Prostate gland (tissue), 2 donors: ENCODE data around the gene SNTN.

ENCODE experiments used
- CTCF ChIP-seq, 4 experiments: fragments of 200-600 bp in 2 of 4; fragments of 450-650 bp in 2 of 4; sonication (generic) in 2 of 4; IDR thresholded peaks; 1 replicate in 3 of 4; 2 replicates in 1 of 4; pipeline ENCODE4 v1.5.1; 2016 to 2019; ENCODE audit warnings: antibody characterized with exemption in 4 of 4, mild to moderate bottlenecking in 2 of 4, moderate library complexity in 2 of 4
- POLR2A ChIP-seq: fragments of 450-650 bp; IDR thresholded peaks from one replicate; pipeline ENCODE4 v1.6.1; 2016; ENCODE audit warnings: antibody characterized with exemption, mild to moderate bottlenecking

- TF ChIP-seq POLR2A: no peak
- TF ChIP-seq CTCF (IDR thresholded peaks at IDR 0.05): no peak
Measured at GRCh38 chr3:63642488-63642887, 10.0 kb upstream of the SNTN start.
